ENCODE data around the gene PCK2.

GRCh38 chr14:24071836-24072430 is 22.2 kb upstream of the PCK2 start:
- TF ChIP-seq CTCF (IDR thresholded peaks at IDR 0.05; ENCODE audit: low read depth, low read length, missing input control) (no peak), REST (IDR thresholded peaks at IDR 0.05) (no peak), YY1 (IDR thresholded peaks at IDR 0.05) (no peak), SP1 (IDR thresholded peaks at IDR 0.05) (no peak), JUND (IDR thresholded peaks at IDR 0.05) (no peak), RXRA (IDR thresholded peaks at IDR 0.05) (no peak), NR2F2 (IDR thresholded peaks at IDR 0.05) (no peak), ATF3 (IDR thresholded peaks at IDR 0.05) (no peak), TAF1 (conservative IDR thresholded peaks at IDR 0.05) (no peak), FOXA1 (IDR thresholded peaks at IDR 0.05) (no peak), HNF4A (conservative IDR thresholded peaks at IDR 0.05) (no peak), GABPA (IDR thresholded peaks at IDR 0.05 in 1 of 2, conservative IDR thresholded peaks at IDR 0.05 in 1 of 2) (no peak), RAD21 (IDR thresholded peaks at IDR 0.05) (no peak), MAX (IDR thresholded peaks at IDR 0.05) (no peak)

Measured in liver (tissue), 3 donors.